ENCODE measurements around the gene MICAL3. TPM values are rescaled to one million over a fixed set of nuclear protein-coding genes. Genes with fewer than 3 reads are reported as not detected.

The MICAL3 gene
- polyA plus RNA-seq, 1 donor: 36.1 TPM

- no CpG with 5 or more reads among the region's 8 CpGs for WGBS (ENCODE audit: insufficient coverage, low lambda C conversion rate)
- DNase-seq: no peak
- Histone ChIP-seq H3K9me3 (ENCODE audit: control insufficient read depth, low read depth, low read length) (no peaks in the 10 kb centered on the region), H3K36me3 (ENCODE audit: control insufficient read depth, insufficient read depth, low read length) (peaks cover 37% of the 10 kb centered on the region), H3K4me3 (ENCODE audit: low read length) (no peak overlapping the region), H3K4me1 (ENCODE audit: control insufficient read depth, insufficient read depth, low read length) (peaks cover 10% of the 10 kb centered on the region), H3K27ac (ENCODE audit: low read length) (peak overlapping the region; percentile 32), H3K27me3 (ENCODE audit: control insufficient read depth, insufficient read depth, low read length) (no peaks in the 10 kb centered on the region)
Observed at GRCh38 chr22:17787241-17787640, 237.1 kb downstream of the MICAL3 start.

GRCh38 chr22:17786435-17787161, 237.8 kb downstream of the MICAL3 start:
- Histone ChIP-seq H3K27me3 (ENCODE audit: control insufficient read depth, insufficient read depth, low read length) (no peaks in the 10 kb centered on the region), H3K9me3 (ENCODE audit: control insufficient read depth, low read depth, low read length) (no peaks in the 10 kb centered on the region), H3K4me1 (ENCODE audit: control insufficient read depth, insufficient read depth, low read length) (peaks cover 10% of the 10 kb centered on the region), H3K4me3 (ENCODE audit: low read length) (no peak overlapping the region), H3K27ac (ENCODE audit: low read length) (peak overlapping the region; percentile 32), H3K36me3 (ENCODE audit: control insufficient read depth, insufficient read depth, low read length) (peaks cover 37% of the 10 kb centered on the region)
- DNase-seq: peak; percentile 51 to 80
- WGBS (ENCODE audit: insufficient coverage, low lambda C conversion rate): no CpG with 5 or more reads among the region's 18 CpGs

- WGBS (ENCODE audit: insufficient coverage, low lambda C conversion rate): no CpG with 5 or more reads among the region's 37 CpGs
- no peak overlapping the region for H3K27ac ChIP-seq (ENCODE audit: low read length)
Observed at GRCh38 chr22:17785185-17786184, 238.9 kb downstream of the MICAL3 start.

GRCh38 chr22:17784776-17785175, 239.6 kb downstream of the MICAL3 start:
- H3K4me1 ChIP-seq (ENCODE audit: control insufficient read depth, insufficient read depth, low read length): peaks cover 14% of the 10 kb centered on the region
- no peak for DNase-seq
- H3K27ac ChIP-seq (ENCODE audit: low read length): no peak overlapping the region
- no peaks in the 10 kb centered on the region for H3K27me3 ChIP-seq (ENCODE audit: control insufficient read depth, insufficient read depth, low read length)
- no peaks in the 10 kb centered on the region for H3K9me3 ChIP-seq (ENCODE audit: control insufficient read depth, low read depth, low read length)
- H3K4me3 ChIP-seq (ENCODE audit: low read length): no peak overlapping the region
- H3K36me3 ChIP-seq (ENCODE audit: control insufficient read depth, insufficient read depth, low read length): peaks cover 21% of the 10 kb centered on the region
- WGBS (ENCODE audit: insufficient coverage, low lambda C conversion rate): no CpG with 5 or more reads among the region's 11 CpGs

More at GRCh38 chr22:17785185-17786184, 238.9 kb downstream of the MICAL3 start:
- Histone ChIP-seq H3K4me3 (ENCODE audit: low read length) (no peak overlapping the region), H3K36me3 (ENCODE audit: control insufficient read depth, insufficient read depth, low read length) (peaks cover 28% of the 10 kb centered on the region), H3K9me3 (ENCODE audit: control insufficient read depth, low read depth, low read length) (no peaks in the 10 kb centered on the region), H3K27me3 (ENCODE audit: control insufficient read depth, insufficient read depth, low read length) (no peaks in the 10 kb centered on the region), H3K4me1 (ENCODE audit: control insufficient read depth, insufficient read depth, low read length) (peaks cover 14% of the 10 kb centered on the region)
- peak in 1 of 2 donors; percentile 40 for DNase-seq

GRCh38 chr22:17783773-17784480, 240.4 kb downstream of the MICAL3 start:
- no peaks in the 10 kb centered on the region for H3K27me3 ChIP-seq (ENCODE audit: control insufficient read depth, insufficient read depth, low read length)
- H3K4me3 ChIP-seq (ENCODE audit: low read length): no peak overlapping the region
- no peak overlapping the region for H3K27ac ChIP-seq (ENCODE audit: low read length)
- peaks cover 14% of the 10 kb centered on the region for H3K4me1 ChIP-seq (ENCODE audit: control insufficient read depth, insufficient read depth, low read length)
- no CpG with 5 or more reads among the region's 18 CpGs for WGBS (ENCODE audit: insufficient coverage, low lambda C conversion rate)
- peaks cover 13% of the 10 kb centered on the region for H3K36me3 ChIP-seq (ENCODE audit: control insufficient read depth, insufficient read depth, low read length)
- DNase-seq: no peak
- no peaks in the 10 kb centered on the region for H3K9me3 ChIP-seq (ENCODE audit: control insufficient read depth, low read depth, low read length)

- Histone ChIP-seq H3K27me3 (ENCODE audit: control insufficient read depth, insufficient read depth, low read length) (no peaks in the 10 kb centered on the region), H3K9me3 (ENCODE audit: control insufficient read depth, low read depth, low read length) (no peaks in the 10 kb centered on the region), H3K27ac (ENCODE audit: low read length) (no peak overlapping the region), H3K4me3 (ENCODE audit: low read length) (no peak overlapping the region), H3K36me3 (ENCODE audit: control insufficient read depth, insufficient read depth, low read length) (peaks cover 7% of the 10 kb centered on the region), H3K4me1 (ENCODE audit: control insufficient read depth, insufficient read depth, low read length) (peaks cover 14% of the 10 kb centered on the region)
- no peak for DNase-seq
- no CpG with 5 or more reads among the region's 9 CpGs for WGBS (ENCODE audit: insufficient coverage, low lambda C conversion rate)
Observed at GRCh38 chr22:17783312-17783711, 241.0 kb downstream of the MICAL3 start.

- Histone ChIP-seq H3K9me3 (ENCODE audit: control insufficient read depth, low read depth, low read length) (no peaks in the 10 kb centered on the region), H3K27me3 (ENCODE audit: control insufficient read depth, insufficient read depth, low read length) (no peaks in the 10 kb centered on the region), H3K4me1 (ENCODE audit: control insufficient read depth, insufficient read depth, low read length) (peaks cover 14% of the 10 kb centered on the region), H3K36me3 (ENCODE audit: control insufficient read depth, insufficient read depth, low read length) (peaks cover 3% of the 10 kb centered on the region), H3K27ac (ENCODE audit: low read length) (no peak overlapping the region), H3K4me3 (ENCODE audit: low read length) (no peak overlapping the region)
- no peak for DNase-seq
- no CpG with 5 or more reads among the region's 13 CpGs for WGBS (ENCODE audit: insufficient coverage, low lambda C conversion rate)
Observed at GRCh38 chr22:17782621-17783020, 241.7 kb downstream of the MICAL3 start.

GRCh38 chr22:17782158-17782557, 242.2 kb downstream of the MICAL3 start:
- H3K27ac ChIP-seq (ENCODE audit: low read length): no peak overlapping the region

GRCh38 chr22:17781319-17782031, 242.9 kb downstream of the MICAL3 start:
- Histone ChIP-seq H3K9me3 (ENCODE audit: control insufficient read depth, low read depth, low read length) (no peaks in the 10 kb centered on the region), H3K4me1 (ENCODE audit: control insufficient read depth, insufficient read depth, low read length) (peaks cover 6% of the 10 kb centered on the region), H3K4me3 (ENCODE audit: low read length) (no peak overlapping the region), H3K36me3 (ENCODE audit: control insufficient read depth, insufficient read depth, low read length) (no peaks in the 10 kb centered on the region), H3K27me3 (ENCODE audit: control insufficient read depth, insufficient read depth, low read length) (no peaks in the 10 kb centered on the region), H3K27ac (ENCODE audit: low read length) (no peak overlapping the region)
- WGBS (ENCODE audit: insufficient coverage, low lambda C conversion rate): no CpG with 5 or more reads among the region's 12 CpGs
- no peak for DNase-seq

More at GRCh38 chr22:17782158-17782557, 242.2 kb downstream of the MICAL3 start:
- Histone ChIP-seq H3K4me3 (ENCODE audit: low read length) (no peak overlapping the region), H3K4me1 (ENCODE audit: control insufficient read depth, insufficient read depth, low read length) (peaks cover 12% of the 10 kb centered on the region), H3K27me3 (ENCODE audit: control insufficient read depth, insufficient read depth, low read length) (no peaks in the 10 kb centered on the region), H3K9me3 (ENCODE audit: control insufficient read depth, low read depth, low read length) (no peaks in the 10 kb centered on the region), H3K36me3 (ENCODE audit: control insufficient read depth, insufficient read depth, low read length) (peaks cover under 1% of the 10 kb centered on the region)
- WGBS (ENCODE audit: insufficient coverage, low lambda C conversion rate): no CpG with 5 or more reads among the region's 13 CpGs
- DNase-seq: no peak
